SHP77 treated with DMSO at 0.1 percent for 48 hours (cell line): ENCODE results near the gene L3MBTL1.

Source experiments
- DNase-seq: peaks from one replicate; lab custom pipeline; 2025; lab: John Stamatoyannopoulos, UW

The L3MBTL1 gene

GRCh38 chr20:43506238-43506637 is 1.3 kb upstream of the L3MBTL1 start:
- no peak for DNase-seq

- DNase-seq, result no peak
Measured at GRCh38 chr20:43508106-43508505, 609 bp downstream of the L3MBTL1 start.

- DNase-seq, result no peak
Measured at GRCh38 chr20:43508604-43509040, 1.1 kb downstream of the L3MBTL1 start.

GRCh38 chr20:43511879-43512278 is 4.4 kb downstream of the L3MBTL1 start:
- DNase-seq, result no peak

GRCh38 chr20:43513372-43513930 is 6.0 kb downstream of the L3MBTL1 start:
- no peak for DNase-seq

- peak; percentile 78 for DNase-seq
Measured at GRCh38 chr20:43513931-43514647, 6.6 kb downstream of the L3MBTL1 start.

GRCh38 chr20:43514648-43514999 is 7.1 kb downstream of the L3MBTL1 start:
- no peak for DNase-seq

- no peak for DNase-seq
Measured at GRCh38 chr20:43515628-43516027, 8.1 kb downstream of the L3MBTL1 start.

- no peak for DNase-seq
Measured at GRCh38 chr20:43516251-43516824, 8.8 kb downstream of the L3MBTL1 start.

- DNase-seq, result no peak
Measured at GRCh38 chr20:43520074-43520630, 12.7 kb downstream of the L3MBTL1 start.

- DNase-seq, result no peak
Measured at GRCh38 chr20:43525021-43525420, 17.5 kb downstream of the L3MBTL1 start.

- DNase-seq, result no peak
Measured at GRCh38 chr20:43528258-43528875, 20.9 kb downstream of the L3MBTL1 start.

GRCh38 chr20:43529051-43529450 is 21.6 kb downstream of the L3MBTL1 start:
- DNase-seq, result no peak

- no peak for DNase-seq
Measured at GRCh38 chr20:43529457-43530153, 22.1 kb downstream of the L3MBTL1 start.

GRCh38 chr20:43530321-43531090 is 23.0 kb downstream of the L3MBTL1 start:
- DNase-seq, result no peak

- no peak for DNase-seq
Measured at GRCh38 chr20:43531091-43531443, 23.6 kb downstream of the L3MBTL1 start.

GRCh38 chr20:43532416-43533055 is 25.0 kb downstream of the L3MBTL1 start:
- DNase-seq, result no peak

GRCh38 chr20:43533060-43533459 is 25.6 kb downstream of the L3MBTL1 start:
- DNase-seq, result no peak

- no peak for DNase-seq
Measured at GRCh38 chr20:43534016-43534415, 26.5 kb downstream of the L3MBTL1 start.

GRCh38 chr20:43534791-43535350 is 27.4 kb downstream of the L3MBTL1 start:
- DNase-seq, result no peak
